Left cardiac atrium (tissue), 4 donors: ENCODE measurements around the gene RBM4B. TPM values are rescaled to one million over a fixed set of nuclear protein-coding genes. Genes with fewer than 3 reads are reported as not detected.

Experiments
- ATAC-seq, 2 donors: fragments of 200-7000 bp; cut with Tn5 transposase; one replicate each; pipeline ENCODE4 v1.9.1; 2020; ENCODE audit warnings: mild to moderate bottlenecking in 2 of 2, moderate library complexity in 2 of 2
- DNase-seq: peaks from one replicate; pipeline ENCODE4 v3.0.0-alpha.2; 2020
- intact Hi-C, 2 donors: fragments of 100-400 bp; cut with DNase I; formaldehyde crosslinking; loops; one replicate each; pipeline versions ENCODE4 v1.14.1 to v1.15.1; 2022 to 2023
- total RNA-seq, 2 donors: library from RNA; stranded (reverse); fragmentation: NEBNext Ultra II Directional; extraction: Animal tissue kit (Norgen Biotek cat#: 25700); gene quantifications; one replicate each; pipeline ENCODE4 v1.2.1, GENCODE V29; 2021
- donor health status: DM: no; HTN: yes; CAD: no.
- donor health status: DM: no; HTN: yes; CAD: no; lungs with severe emphysema.
- donor health status: DM: yes; HTN: yes; CAD: no.
- donor health status: Dilated cardiomyopathy.

Gene RBM4B
- total RNA-seq, 2 donors from 2014 or later: 8.0 to 13.8 TPM

DNA sequence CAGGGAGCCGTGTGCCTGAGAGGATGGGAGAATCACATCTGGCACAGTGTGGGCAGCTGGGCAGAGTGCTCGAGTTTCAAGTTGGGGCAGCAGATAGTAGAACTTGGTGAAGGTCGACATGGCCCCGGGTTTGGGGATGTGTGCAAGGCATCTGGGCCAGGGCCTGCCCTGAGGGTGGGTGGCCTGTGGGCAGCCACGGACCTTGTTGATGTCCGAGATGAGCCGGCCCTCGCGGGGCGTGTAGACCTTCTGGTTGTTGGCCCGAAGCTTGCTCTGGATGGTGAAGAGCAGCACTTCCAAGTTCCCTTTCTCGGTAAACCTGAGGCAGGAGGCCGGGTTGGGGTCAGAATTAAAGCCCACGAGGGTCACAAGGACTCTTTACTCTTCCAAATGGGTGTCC is 31.0 kb upstream of the RBM4B start:
- intact Hi-C loops: no loop called here
- no peak for ATAC-seq
- DNase-seq: no peak

DNA sequence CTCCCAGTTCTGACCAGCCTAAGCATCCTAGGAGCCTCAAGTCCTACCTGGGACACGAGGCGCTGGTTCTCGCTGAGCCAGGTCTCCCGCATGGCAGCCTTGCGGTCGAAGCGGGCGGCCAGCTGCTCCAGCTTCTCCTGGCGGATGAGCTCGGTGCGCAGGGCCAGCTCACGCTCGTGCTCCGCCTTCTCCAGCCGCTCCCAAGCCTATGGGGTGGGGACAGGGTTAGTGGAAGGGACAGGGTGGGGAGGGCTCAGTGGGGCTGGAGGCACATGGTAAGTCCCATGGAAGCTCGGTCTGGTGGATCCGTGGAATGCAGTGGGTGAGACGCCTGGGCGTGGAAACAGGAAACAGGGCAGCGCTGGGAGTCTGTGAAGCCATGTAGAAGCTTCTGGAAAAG is 30.4 kb upstream of the RBM4B start:
- DNase-seq (no peak), ATAC-seq (no peak)
- intact Hi-C loops: no loop called here

DNA sequence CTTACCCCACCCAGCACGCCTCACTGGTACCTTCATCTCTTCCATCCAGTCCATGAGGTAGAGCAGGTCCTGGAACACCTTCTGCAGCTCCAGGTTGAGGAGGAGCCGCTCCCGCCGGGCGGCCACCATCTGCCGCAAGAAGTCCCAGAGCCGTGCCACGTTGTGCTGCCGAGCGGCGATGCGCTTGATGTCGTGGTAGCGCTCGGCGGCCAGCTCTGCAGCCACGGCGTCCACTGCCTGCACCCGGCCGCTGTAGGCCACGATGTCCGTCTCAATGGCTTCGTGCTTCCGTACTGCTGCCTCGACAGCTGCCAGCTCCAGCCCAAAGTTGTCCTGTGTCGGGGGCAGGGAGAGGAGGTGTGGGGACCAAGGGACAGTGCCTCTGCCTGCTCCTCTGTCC is 29.8 kb upstream of the RBM4B start:
- intact Hi-C loops: no loop called here
- ATAC-seq (no peak), DNase-seq (no peak)

DNA sequence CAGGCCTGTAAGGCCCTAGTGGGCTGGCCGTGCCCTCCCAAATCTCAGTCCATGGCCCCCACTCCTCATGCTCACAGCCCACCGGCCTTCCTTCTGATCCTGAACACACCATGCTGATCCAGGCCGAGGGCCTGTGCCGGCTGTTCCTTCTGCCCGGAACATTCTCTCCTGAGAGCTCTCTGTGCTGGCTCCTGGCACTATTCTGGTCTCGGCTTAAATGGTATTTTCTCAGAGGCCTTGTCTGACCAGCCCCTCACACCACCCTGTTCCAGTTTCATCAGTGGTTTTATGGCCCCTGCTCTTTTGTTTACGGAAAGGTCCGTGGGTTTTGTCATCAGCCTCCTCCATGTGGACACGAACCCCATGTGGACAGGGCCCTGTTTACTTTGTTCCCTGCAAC is 29.3 kb upstream of the RBM4B start:
- intact Hi-C loops: no loop called here
- DNase-seq: no peak

DNA sequence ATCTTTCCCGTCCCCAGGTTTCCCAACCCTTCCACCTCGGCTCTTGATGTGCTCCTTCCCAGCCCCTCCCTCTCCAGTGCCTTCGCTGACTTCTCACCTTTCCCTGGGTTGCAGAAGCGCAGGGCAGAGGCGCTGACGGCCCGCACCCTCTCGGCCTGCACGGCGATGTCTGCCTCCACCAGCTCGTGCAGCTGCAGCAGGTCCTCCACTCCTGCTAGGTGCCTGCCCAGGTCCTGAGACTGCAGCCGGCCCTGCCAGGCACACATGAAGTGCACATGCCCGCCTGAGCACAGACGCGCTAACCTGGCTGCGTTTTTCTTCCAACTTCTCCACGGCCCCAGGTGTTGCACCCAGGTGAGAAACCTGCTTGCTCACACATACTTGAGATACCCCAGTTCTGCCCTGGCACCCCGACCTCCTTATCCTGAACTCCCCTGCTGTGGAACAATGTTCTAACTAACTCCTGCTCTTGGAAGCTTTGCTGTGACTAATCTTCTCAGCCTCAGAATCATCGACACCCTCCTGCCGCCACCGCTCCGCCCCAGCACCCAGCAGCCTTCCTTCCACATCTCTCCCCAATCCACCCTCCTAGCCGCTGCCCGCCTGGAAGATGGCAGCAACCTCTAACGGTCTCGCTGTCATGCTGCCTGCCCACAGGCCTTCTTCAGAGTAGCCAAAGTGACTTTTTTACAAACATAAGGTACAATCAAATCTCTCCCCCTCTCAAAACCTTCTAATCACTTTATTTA is 28.1 kb upstream of the RBM4B start:
- ATAC-seq (no peak), DNase-seq (no peak)
- intact Hi-C loops: no loop called here

More for the DNA sequence above, 29.3 kb upstream of the RBM4B start:
- no peak for ATAC-seq

DNA sequence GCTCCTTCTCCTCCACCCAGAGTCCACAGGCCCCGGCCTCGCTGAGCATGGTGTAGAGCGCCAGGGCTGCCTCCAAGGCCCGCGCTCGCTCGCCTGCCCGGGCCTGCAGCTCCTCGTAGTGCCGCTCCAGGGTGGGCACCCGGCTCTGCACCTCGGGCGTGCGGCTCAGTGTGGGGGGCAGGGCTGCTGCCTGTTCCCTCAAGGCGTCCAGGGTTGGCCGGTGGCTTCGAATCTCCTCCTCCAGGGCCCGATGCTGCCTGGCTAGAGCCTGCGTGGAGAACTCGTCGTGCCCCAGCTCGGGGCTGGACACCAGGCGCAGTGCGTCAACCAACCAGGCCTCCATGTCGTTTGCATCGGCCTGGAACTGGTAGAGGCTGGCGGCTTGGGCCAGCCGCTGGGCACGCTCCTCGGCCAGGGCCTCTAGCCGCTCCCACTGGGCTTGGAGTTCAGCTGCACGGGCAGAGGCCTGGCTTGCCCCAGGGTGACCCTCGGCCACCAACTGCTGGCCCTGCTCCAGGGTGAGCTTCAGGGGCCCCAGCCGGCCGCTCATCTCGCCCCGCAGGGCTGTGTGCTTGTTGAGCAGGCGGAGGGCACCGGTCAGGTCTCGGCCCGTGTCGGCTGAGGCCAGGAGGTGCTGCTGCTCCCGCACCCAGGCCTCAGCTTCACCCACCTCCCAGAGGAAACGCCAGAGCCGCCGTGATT is 27.1 kb upstream of the RBM4B start:
- intact Hi-C loops: no loop called here
- DNase-seq (no peak), ATAC-seq (no peak)

DNA sequence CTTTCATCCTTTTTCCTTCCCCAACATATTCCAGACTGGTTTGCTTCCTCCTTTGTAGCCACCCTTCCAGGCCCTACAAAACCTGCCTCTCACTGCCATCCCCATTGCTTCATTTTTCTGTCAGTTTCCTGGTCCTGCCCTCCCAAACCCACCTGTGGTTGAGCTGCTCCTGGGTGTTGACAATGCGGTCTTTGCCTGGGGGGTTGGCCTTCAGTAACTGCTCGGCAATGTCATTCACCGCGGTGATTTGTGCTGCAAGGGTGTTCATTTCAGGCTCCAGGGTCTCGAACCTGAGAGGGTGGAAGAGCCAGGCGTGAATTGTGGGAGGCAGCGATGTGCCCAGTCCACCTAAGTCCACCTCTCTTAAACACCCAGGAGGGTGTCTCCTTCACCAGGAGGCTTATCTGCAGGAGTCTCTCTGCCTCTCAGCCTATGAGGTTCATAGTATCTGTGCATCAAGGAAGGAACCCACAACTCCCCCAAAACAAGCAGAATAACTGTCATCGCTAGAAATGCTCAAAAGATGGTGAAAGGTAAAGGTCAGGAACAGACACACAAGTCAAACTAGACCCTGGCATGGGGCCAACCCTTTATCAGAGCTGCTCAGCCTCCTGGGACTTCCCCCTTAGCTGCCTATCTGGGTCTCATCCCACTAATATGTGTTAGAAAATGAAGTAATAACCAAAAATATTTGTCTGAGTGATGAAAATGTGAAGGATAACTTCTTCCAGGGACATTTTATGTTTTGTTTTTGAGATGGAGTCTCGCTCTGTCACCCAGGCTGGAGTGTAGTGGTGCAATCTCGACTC is 23.9 kb upstream of the RBM4B start:
- DNase-seq (no peak), ATAC-seq (peak in 1 of 2 donors; percentile 29)
- intact Hi-C loops: no loop called here

DNA sequence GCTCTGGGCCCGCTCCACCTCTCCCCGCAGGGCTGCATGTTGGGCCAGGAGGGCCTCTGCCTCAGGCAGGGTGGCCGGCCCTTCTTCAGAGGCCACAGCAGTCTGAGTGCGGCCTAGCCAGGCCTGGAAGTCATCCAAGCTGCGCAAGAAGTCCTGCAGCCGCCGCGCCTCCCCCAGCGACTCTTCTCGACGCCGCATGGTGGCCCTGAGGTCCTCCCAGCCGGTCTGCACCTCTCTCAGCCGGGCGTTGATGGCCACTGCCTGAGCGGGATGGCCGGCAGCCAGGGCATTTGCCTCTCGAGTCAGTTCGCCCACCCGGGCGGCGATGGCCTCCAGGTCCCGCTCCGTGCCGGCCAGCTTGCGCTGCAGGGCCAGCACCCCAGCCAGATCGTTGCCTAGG is 23.1 kb upstream of the RBM4B start:
- ATAC-seq (no peak), DNase-seq (no peak)
- intact Hi-C loops: no loop called here

DNA sequence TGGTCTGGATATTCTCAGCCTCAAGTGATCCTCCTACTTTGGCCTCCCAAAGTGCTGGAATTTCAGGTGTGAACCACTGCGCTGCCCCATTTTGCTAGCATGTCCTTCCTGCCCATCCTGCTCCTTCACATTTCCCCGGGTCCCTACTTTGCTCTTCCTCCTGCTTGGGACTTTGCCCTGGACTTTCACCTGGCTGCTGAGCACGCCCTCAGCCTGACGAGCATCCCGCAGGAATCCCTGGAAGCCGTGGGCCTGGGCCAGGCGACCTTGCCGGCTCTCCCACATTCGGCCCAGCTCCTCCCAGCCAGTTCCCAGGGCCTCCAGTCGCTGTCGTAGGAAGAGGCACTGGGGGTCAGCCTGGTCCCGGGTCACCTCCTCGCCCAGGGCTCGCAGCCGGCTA is 22.6 kb upstream of the RBM4B start:
- ATAC-seq (no peak), DNase-seq (no peak)
- intact Hi-C loops: no loop called here

DNA sequence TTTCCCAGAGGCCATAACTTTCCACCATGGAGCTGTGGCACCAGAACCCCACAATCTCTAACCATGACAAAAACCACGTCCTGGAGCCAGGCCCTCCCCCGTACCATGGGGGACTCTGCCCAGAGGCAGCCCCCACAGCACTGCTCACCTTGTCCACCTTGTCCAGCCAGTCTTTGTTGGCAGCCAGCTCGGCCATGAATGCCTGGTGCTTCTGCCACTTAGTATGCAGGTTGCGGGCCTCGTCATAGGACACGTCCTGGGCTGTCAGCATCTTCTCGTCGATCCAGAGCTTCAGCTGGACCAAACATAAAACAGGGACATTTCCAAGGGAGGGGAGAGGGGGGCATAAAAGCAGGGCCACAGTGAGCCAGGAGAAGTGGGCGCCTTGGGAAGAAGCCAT is 20.8 kb upstream of the RBM4B start:
- intact Hi-C loops: no loop called here
- no peak for DNase-seq

DNA sequence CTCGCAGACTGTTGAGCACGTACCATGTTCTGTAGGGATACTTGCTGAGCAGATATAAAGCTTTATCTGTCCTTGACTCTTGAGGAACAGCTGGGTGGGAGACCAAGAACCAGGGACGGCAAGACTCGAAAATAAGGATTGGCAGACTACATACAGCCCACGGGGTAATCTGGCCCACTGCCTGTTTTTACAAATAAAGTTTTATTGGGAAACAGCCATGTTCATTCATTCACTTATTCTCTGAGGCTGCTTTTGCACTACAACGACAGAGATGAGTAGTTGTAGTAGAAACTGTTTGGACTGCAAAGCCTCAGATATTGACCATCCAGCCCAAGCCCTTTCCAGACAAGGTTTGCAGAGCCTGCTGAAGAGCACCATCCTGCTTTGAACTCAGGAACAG is 20.3 kb upstream of the RBM4B start:
- DNase-seq (no peak), ATAC-seq (no peak)
- intact Hi-C loops: no loop called here

More for the DNA sequence above, 20.8 kb upstream of the RBM4B start:
- no peak for ATAC-seq

DNA sequence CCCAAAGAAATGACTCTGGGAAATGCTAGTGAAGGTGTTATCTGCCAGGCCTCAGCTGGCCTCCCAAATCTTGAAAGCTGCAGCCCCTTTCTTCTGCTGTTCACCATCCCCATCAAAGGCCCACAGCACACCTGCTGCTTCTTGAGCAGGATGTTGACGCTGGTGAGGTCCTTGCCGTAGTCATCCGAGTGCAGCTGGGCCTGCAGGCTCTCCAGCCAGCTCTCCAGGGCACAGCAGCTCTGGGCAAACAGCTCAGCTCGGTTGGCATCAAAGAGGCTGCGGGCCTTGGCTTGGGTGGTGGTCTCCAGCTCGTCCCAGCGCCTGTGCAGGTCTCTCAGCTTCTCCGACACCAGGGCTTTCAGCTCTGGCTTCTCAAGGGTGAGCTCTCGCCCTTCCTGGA is 18.5 kb upstream of the RBM4B start:
- ATAC-seq: no peak
- intact Hi-C loops: no loop called here

DNA sequence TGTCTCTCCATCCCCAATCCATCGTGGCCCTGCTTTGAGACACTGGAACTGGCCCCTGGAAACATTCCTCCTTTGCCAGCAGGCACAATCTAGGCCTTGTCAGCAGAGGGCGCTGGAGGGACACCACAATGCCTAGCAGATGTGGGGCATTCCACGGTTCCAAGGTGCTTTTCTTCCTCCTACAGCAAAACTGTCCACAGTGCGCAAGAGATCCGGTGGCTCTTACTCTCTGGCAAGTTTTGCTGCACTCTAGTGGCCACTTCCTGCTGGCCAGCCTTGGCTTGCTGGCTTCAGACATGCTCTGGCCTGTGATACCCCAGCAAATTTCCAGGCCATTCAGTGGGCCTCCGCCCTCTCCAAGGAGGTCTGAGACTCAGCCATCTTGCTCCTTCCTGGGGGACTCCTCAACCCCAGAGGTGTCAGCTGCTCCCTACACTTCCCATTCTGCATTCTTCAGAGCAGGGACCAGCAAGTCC is 17.1 kb upstream of the RBM4B start:
- DNase-seq: peak; percentile 85
- intact Hi-C loops: loop anchor here (1.0 to 2.0 kb wide), 2 partner anchors 138 to 140 kb away; no protein-coding TSS in a partner anchor
- peak; percentile 87 to 91 for ATAC-seq

More for the DNA sequence above, 18.5 kb upstream of the RBM4B start:
- no peak for DNase-seq

DNA sequence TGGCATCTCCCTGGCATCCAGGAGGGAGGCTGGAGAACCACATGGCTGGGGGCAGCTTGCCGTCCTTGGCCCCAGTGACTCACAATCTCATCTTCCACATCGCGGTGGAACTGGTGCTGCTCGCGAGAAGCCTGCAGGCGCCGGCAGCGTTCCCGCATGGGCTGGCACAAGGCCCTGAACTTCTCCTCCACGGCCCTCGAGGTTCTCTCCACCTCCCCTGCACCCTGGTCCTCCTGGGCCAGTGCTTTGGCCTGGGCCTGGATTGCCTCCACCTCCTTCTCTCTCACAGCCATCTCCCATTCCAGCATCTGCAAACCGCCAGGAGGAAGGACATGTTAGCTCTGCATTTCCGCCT is 16.3 kb upstream of the RBM4B start:
- DNase-seq (no peak), ATAC-seq (no peak)
- intact Hi-C loops: loop anchor here (1.0 to 2.0 kb wide), 2 partner anchors 139 to 140 kb away; no protein-coding TSS in a partner anchor

DNA sequence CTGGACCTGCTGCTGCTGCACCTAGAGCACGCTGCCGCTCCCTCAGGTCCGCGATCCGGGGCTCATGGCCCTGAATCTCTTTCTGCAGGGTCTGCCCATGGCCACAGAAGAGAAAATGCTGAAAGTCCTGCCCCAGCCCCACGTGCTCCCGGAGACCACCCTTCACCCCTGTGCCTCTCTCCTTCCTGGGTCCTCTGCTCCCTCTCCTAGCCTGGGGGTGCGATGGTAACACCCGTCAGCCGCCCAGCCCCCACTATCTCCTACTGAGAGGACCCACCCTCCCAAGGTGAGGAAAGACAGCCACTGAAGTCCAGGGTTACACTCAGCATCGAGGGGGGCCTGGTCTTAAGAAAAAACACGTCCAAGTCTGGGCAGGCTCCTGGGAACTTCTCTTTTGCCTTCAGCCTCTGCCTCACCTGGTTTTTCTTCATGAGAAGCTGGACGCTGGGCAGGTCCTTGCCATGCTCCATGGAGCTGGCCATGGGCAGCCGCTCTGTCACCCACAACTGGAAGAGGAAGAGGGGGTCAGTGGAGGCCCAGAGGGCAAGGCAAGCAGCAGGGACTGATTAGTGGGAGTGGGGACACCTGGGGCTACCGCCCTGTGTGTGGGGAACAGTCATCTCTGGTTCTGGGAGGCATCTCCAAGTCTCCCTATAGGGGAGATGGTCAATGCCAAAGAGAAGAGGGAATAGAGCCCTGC is 15.8 kb upstream of the RBM4B start:
- DNase-seq (no peak), ATAC-seq (no peak)
- intact Hi-C loops: loop anchor here (1.0 to 2.0 kb wide), 2 partner anchors 139 to 141 kb away; no protein-coding TSS in a partner anchor

DNA sequence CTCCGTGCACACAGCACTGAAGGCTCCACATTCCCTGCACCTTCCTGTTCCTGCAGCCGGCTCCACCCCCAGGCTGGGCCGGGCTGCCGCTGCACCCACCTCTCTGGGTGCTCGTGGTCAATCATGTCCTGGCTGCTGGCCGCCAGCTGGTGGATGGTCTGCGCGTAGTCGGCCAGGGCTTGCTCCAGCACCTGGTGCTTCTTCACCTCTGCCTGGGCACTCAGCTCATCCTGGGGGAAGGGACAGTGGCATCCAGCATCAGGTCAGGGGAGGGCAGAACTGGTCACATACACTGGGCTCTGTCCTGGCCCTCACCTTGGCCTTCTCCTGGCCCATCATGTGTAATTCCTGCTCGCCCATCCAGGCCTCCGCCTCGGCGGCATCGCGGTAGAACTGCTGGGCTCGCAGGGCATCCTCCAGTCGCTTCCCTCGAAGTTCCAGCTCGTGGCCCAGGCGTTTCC is 15.2 kb upstream of the RBM4B start:
- ATAC-seq (no peak), DNase-seq (no peak)
- intact Hi-C loops: no loop called here

DNA sequence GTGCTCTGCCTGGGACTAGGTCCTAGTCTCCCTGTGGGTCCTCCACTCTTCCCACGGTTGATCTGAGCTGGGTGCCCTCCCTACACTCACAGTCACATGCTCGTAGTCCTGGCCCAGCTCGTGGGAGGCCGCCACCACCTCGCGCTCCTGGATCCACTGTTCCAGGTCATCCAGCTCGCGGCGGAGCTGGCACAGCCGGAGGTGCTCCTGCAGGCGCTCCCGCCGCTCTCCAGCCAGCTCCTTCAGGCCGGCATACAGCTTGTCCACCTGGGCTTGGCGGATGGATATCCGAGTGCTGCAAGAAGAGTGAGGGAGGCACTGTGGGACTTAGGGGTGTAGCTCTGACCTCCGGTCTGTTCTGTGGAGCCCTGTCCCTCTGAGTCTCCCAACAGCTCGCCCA is 14.8 kb upstream of the RBM4B start:
- intact Hi-C loops: no loop called here
- no peak for DNase-seq
- ATAC-seq: no peak

DNA sequence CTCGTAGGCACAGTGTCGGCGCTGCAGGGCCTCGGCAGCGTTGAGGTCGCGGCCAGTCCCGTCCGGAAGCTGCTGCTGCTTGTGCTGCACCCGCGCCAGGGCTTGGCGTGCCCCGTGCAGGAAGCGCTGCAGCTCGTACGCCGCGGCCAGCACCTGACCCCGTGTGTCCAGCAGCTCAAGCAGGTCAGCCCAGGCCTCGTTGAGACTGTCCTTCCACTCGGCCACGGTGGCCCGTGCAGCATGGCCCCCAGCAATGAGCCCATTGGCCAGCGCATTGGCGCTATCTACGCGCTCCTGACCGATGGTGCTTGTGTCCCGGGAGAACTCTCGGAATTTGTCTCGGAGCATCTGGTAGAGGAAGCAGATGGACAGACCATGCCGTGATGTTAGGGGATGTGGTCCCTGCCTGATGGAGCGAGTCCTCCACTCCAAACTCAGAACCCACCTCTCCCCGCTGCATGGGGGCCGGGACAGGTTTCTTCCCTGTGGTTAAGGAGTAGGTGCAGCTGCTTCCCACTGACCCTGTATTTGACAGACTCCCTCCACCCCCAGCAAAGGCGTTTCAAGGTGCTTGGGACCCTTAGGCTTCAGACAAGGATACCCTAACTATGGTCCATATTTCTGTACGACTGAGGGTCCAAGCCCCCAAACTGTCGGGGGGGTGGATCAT is 13.8 kb upstream of the RBM4B start:
- intact Hi-C loops: no loop called here
- no peak for DNase-seq

More for the DNA sequence above, 13.8 kb upstream of the RBM4B start:
- no peak for ATAC-seq
